ENCODE measurements around the gene SLC16A12.

The SLC16A12 gene

DNA sequence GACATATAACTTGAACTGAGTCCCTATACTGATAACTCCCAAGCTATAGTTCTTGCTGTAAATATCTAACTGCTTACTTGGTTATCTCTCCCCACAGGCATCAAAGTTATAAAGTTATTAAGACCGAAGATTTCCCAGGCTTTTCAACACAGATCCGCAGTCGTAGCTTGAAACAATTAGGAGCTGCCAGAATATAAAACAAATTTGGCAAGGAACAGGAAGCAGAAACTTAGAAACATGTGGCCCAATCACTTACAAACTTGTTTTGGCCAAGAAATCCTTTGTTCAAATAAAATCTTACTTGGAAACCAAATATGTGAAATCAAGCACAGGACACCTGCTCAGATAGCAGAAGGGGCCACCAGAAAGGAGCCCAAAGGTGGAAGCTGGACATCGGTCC, 9.0 kb downstream of the SLC16A12 start:
- Histone ChIP-seq H3K9ac (no peak overlapping the region), H3K4me1 (ENCODE audit: low read depth, poor library complexity, severe bottlenecking) (no peaks in the 10 kb centered on the region), H2AFZ (ENCODE audit: low read depth) (no peak overlapping the region)

GRCh38 chr10:89525556-89525955, 9.8 kb downstream of the SLC16A12 start:
- no peaks in the 10 kb centered on the region for H3K36me3 ChIP-seq (ENCODE audit: insufficient read depth)
- no peaks in the 10 kb centered on the region for H3K4me1 ChIP-seq (ENCODE audit: low read depth, poor library complexity, severe bottlenecking)
- no peak overlapping the region for H2AFZ ChIP-seq (ENCODE audit: low read depth)
- no peak overlapping the region for H3K27ac ChIP-seq
- H3K9ac ChIP-seq: no peak overlapping the region
- no peak overlapping the region for H3K4me3 ChIP-seq (IDR thresholded peaks at IDR 0.05; ENCODE audit: insufficient read depth, low read depth, low read length)
- no peak overlapping the region for H3K4me2 ChIP-seq
- no peaks in the 10 kb centered on the region for H3K79me2 ChIP-seq (ENCODE audit: insufficient read depth, low read depth)
- no peaks in the 10 kb centered on the region for H4K20me1 ChIP-seq (ENCODE audit: insufficient read depth)
- no peak for TF ChIP-seq CTCF (conservative IDR thresholded peaks at IDR 0.05; ENCODE audit: low read depth, low read length)
- no peaks in the 10 kb centered on the region for H3K27me3 ChIP-seq (ENCODE audit: insufficient read depth, low read depth)

More for the DNA sequence above, 9.0 kb downstream of the SLC16A12 start:
- H4K20me1 ChIP-seq (ENCODE audit: insufficient read depth): no peaks in the 10 kb centered on the region
- H3K27me3 ChIP-seq (ENCODE audit: insufficient read depth, low read depth): no peaks in the 10 kb centered on the region
- no peak overlapping the region for H3K27ac ChIP-seq
- H3K79me2 ChIP-seq (ENCODE audit: insufficient read depth, low read depth): no peaks in the 10 kb centered on the region
- no peak overlapping the region for H3K4me2 ChIP-seq
- no peak for TF ChIP-seq CTCF (conservative IDR thresholded peaks at IDR 0.05; ENCODE audit: low read depth, low read length)
- no peak overlapping the region for H3K4me3 ChIP-seq (IDR thresholded peaks at IDR 0.05; ENCODE audit: insufficient read depth, low read depth, low read length)
- H3K36me3 ChIP-seq (ENCODE audit: insufficient read depth): no peaks in the 10 kb centered on the region

- H2AFZ ChIP-seq (ENCODE audit: low read depth): no peak overlapping the region
- no peak overlapping the region for H3K4me3 ChIP-seq (IDR thresholded peaks at IDR 0.05; ENCODE audit: insufficient read depth, low read depth, low read length)
- TF ChIP-seq CTCF (conservative IDR thresholded peaks at IDR 0.05; ENCODE audit: low read depth, low read length): no peak
- H4K20me1 ChIP-seq (ENCODE audit: insufficient read depth): no peaks in the 10 kb centered on the region
- H3K4me2 ChIP-seq: no peak overlapping the region
- H3K4me1 ChIP-seq (ENCODE audit: low read depth, poor library complexity, severe bottlenecking): no peaks in the 10 kb centered on the region
- H3K36me3 ChIP-seq (ENCODE audit: insufficient read depth): no peaks in the 10 kb centered on the region
- no peaks in the 10 kb centered on the region for H3K27me3 ChIP-seq (ENCODE audit: insufficient read depth, low read depth)
- H3K27ac ChIP-seq: no peak overlapping the region
- no peaks in the 10 kb centered on the region for H3K79me2 ChIP-seq (ENCODE audit: insufficient read depth, low read depth)
- H3K9ac ChIP-seq: no peak overlapping the region
Observed at GRCh38 chr10:89524279-89524678, 11.1 kb downstream of the SLC16A12 start.

DNA sequence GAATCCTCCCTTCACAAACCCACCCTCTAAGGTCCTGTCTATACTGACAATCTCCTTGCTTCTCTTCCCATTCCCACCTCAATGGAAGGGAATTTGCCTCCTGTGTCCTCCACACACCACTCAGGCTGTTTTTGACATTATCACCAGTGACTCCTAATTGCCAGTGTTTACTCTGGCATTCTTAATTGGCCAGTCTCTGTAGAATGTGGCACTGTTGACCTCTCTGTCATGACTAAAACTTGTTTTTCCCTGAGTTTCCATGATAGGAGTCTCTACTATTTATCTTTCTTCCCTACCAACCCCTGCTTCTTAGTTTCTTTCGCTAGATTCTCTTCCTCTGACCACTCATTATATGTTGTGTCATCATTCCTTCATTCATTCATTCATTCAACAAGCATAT, 12.1 kb downstream of the SLC16A12 start:
- no peak overlapping the region for H2AFZ ChIP-seq (ENCODE audit: low read depth)

More for the DNA sequence above, 12.1 kb downstream of the SLC16A12 start:
- H3K9ac ChIP-seq: no peak overlapping the region
- no peaks in the 10 kb centered on the region for H3K36me3 ChIP-seq (ENCODE audit: insufficient read depth)
- no peak for TF ChIP-seq CTCF (conservative IDR thresholded peaks at IDR 0.05; ENCODE audit: low read depth, low read length)
- H3K4me3 ChIP-seq (IDR thresholded peaks at IDR 0.05; ENCODE audit: insufficient read depth, low read depth, low read length): no peak overlapping the region
- no peaks in the 10 kb centered on the region for H3K79me2 ChIP-seq (ENCODE audit: insufficient read depth, low read depth)
- no peaks in the 10 kb centered on the region for H3K4me1 ChIP-seq (ENCODE audit: low read depth, poor library complexity, severe bottlenecking)
- no peaks in the 10 kb centered on the region for H4K20me1 ChIP-seq (ENCODE audit: insufficient read depth)
- no peak overlapping the region for H3K4me2 ChIP-seq
- H3K27me3 ChIP-seq (ENCODE audit: insufficient read depth, low read depth): no peaks in the 10 kb centered on the region
- H3K27ac ChIP-seq: no peak overlapping the region
